Fibroblast of villous mesenchyme (primary cell): ENCODE results near the gene ARID4A. TPM values are rescaled to one million over a fixed set of nuclear protein-coding genes. Genes with fewer than 3 reads are reported as not detected.
A peak's percentile ranks its signal among the peaks of the same experiment; 100 is the strongest.
"Not testable (repeated sequence)": the region's sequence is repeated elsewhere in the genome, so short reads cannot be mapped to it uniquely, and the experiment has no call there.

ENCODE experiments used
- DNase-seq: peaks from one replicate; pipeline ENCODE4 v3.0.0-alpha.2; 2010; ENCODE audit warnings: low read depth
- H3K4me3 ChIP-seq: 2 replicates; pipeline ENCODE4 v1.5.1; 2011; ENCODE audit warnings: low read depth, mild to moderate bottlenecking, low read length
- total RNA-seq: library from RNA; depleted of rRNA; stranded (reverse); fragments of >200 nt; gene quantifications from 2 replicates; pipeline ENCODE4 v1.2.3, GENCODE V29; 2012
- TF ChIP-seq, protein P1 (sequence below): IDR thresholded peaks from 2 replicates; pipeline ENCODE4 v1.5.1; 2012; ENCODE audit warnings: low read depth, mild to moderate bottlenecking, low read length; ENCODE audit not compliant: insufficient read depth

ARID4A gene
- total RNA-seq, 1 donor = 10.8 TPM

DNA sequence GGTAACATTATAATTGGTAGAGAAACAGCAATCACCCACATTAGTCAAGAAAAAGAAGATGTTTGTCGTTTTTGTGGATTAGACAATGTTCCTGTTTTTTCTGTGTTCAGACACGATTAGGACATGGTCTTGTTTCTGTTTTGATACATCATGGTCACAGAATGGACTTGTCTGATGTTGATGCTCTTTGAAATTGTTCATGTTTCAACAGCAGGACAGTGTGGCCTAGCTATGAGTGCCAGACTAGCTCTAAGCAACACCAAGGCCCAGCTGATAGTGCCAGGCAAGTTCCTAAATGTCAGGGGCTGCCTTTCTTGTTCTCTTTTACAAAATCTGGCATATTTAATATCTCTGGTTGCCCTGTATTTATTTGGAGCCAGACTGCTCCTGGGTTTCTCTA is 56.5 kb downstream of the ARID4A start:
- TF ChIP-seq, protein P1, sequence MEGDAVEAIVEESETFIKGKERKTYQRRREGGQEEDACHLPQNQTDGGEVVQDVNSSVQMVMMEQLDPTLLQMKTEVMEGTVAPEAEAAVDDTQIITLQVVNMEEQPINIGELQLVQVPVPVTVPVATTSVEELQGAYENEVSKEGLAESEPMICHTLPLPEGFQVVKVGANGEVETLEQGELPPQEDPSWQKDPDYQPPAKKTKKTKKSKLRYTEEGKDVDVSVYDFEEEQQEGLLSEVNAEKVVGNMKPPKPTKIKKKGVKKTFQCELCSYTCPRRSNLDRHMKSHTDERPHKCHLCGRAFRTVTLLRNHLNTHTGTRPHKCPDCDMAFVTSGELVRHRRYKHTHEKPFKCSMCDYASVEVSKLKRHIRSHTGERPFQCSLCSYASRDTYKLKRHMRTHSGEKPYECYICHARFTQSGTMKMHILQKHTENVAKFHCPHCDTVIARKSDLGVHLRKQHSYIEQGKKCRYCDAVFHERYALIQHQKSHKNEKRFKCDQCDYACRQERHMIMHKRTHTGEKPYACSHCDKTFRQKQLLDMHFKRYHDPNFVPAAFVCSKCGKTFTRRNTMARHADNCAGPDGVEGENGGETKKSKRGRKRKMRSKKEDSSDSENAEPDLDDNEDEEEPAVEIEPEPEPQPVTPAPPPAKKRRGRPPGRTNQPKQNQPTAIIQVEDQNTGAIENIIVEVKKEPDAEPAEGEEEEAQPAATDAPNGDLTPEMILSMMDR = no peak
- H3K4me3 ChIP-seq = no peak overlapping the region
- DNase-seq = no peak

DNA sequence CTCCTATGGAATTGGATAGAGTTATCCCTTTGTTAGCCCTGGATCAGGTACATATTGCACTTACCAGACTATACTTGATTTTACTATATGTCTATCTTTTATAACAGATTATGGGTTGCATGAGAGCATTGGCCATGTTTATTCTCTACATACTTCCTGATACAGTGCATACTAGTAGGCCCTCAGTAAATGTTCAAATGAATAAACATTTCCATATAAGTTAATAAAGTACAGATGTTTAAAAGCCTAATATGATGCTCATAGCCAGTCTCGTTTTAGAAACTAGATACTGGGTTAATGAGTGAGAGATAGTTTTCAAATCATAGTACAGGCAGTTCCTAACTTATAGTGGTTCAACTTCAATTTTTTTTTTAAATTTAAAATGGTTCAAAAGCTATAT is 57.9 kb downstream of the ARID4A start:
- TF ChIP-seq, protein P1 = no peak
- no peak overlapping the region for H3K4me3 ChIP-seq
- no peak for DNase-seq

DNA sequence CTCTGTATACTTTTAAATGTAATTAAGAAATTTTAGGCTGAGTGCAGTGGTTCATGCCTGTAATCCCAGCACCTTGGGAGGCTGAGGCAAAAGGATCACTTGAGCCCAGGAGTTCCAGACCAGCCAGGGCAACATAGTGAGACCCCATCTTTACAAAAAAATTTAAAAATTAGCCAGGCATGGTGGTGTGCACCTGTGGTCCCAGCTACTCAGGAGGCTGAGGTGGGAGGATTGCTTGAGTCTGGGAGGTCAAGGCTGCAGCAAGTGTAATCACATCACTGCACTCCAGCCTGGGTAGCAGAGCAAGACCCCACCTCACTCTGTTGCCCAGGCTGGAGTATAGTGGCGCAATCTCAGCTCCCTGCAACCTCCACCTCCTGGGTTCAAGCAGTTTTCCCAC is 63.9 kb downstream of the ARID4A start:
- not testable (repeated sequence) for H3K4me3 ChIP-seq, DNase-seq

DNA sequence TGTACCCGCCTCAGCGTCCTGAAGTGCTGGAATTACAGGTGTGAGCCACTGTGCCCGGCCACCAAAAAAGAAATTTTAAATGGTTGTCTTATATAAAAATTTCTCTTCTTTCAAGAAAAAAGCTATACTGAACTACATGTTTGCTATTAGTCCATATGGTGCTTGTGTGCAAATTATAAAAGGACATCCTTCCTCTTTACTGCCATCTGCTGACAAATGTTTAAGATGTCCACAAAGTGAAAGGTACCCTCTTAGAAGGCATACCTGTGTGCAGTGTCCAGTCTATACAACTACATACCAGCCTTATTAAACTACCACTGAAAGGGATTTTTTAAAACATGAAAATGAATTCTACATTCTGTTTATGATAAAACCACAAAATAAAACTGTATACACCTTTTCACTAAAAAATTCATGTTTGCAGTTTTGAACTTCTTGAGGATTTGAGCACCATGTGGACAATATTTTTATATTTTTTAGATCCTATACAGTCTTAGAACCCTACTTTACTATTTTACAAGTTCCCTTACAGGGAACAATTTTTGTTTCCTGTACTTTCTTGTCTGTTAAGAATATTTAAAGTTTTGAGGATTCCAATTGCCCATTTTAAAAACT is 64.5 kb downstream of the ARID4A start:
- H3K4me3 ChIP-seq = no peak overlapping the region
- peak; percentile 16 for DNase-seq
- TF ChIP-seq, protein P1 = no peak

DNA sequence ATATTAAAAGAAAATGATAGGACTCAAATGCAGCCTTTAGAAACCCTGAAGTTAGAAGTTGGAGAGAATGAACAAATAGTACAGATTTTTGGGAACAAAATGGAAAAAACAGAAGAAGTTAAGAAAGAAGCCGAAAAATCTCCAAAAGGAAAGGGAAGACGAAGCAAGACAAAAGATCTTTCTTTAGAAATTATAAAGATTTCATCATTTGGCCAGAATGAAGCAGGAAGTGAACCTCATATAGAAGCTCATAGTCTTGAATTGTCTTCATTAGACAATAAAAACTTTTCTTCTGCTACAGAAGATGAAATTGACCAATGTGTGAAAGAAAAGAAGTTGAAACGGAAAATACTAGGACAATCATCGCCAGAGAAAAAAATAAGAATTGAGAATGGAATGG is 66.0 kb downstream of the ARID4A start:
- no peak for DNase-seq
- H3K4me3 ChIP-seq = no peak overlapping the region
- TF ChIP-seq, protein P1 = no peak

DNA sequence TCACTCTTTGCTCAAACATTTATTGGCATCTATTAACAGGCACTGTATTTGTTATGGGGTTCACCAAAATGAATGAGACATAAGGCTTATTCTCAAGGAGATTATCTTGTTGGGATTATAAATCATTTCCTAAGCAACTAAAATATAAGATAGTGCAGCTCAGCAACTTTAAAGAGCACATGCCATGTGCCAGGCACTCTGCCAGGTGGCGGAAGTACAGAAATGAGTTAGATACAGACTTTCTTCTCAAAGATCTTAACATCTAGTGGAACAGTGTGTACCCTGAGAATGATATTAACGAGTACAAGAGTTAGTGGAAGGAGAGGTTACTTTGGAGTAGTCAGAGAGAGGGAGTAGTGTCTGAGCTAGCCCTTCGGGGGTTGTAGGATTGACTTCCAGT is 68.9 kb downstream of the ARID4A start:
- TF ChIP-seq, protein P1 = no peak
- no peak overlapping the region for H3K4me3 ChIP-seq
- DNase-seq = no peak

DNA sequence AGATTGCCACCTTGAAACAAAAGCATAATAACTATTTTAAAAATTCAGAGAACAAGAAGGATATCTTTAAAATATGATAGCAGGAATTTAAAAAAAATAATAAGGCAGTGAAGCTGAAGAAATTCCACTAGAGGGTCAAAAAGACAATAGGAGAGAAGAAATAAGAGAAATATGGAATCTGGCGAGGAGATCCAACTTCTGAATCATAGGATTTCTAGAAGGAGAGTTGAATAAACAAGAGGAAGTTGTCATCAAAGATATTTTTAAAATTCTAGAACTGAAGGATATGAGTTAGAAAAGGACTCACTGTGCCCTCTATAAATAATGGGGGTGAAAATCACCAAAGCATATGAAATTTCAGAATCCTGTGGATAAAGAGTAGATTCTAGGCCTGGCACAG is 70.6 kb downstream of the ARID4A start:
- no peak for DNase-seq
- TF ChIP-seq, protein P1 = no peak
- no peak overlapping the region for H3K4me3 ChIP-seq

DNA sequence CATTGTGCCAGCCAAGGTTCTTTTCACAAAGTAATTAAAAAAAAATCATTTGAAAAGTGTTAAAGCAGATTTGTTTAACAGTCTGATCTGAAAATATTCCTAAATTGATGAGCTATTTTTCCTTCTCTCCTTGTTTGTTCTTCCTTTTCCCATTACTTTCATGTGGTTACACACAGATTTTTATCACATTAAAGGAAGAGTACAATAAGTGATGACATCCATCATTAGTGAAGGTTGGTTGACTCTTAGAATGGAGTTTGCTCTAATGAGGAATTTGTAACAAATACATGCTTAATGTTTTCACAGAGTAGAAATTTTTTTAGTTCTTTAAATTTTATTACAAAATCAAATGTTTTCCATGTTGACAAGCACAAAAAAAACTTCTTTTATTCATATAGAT is 78.4 kb downstream of the ARID4A start:
- no peak for DNase-seq
- TF ChIP-seq, protein P1 = no peak
- H3K4me3 ChIP-seq = no peak overlapping the region
